Vagina (tissue), 2 donors: ENCODE results near the gene CLMP.

Experiments
- POLR2A ChIP-seq, 2 donors: fragments of 450-650 bp; IDR thresholded peaks; one replicate each; pipeline ENCODE4 v1.6.1; 2017; ENCODE audit warnings: antibody characterized with exemption in 2 of 2, mild to moderate bottlenecking in 2 of 2, moderate library complexity in 2 of 2
- POLR2AphosphoS5 ChIP-seq, 2 donors: sonication (generic); formaldehyde crosslinking; IDR thresholded peaks; one replicate each; pipeline ENCODE4 v1.9.0; 2017; ENCODE audit warnings: antibody characterized with exemption in 2 of 2, mild to moderate bottlenecking in 2 of 2, low read depth in 1 of 2; ENCODE audit not compliant: insufficient read depth in 1 of 2
- TF ChIP-seq, protein P1 (sequence below), 3 experiments: fragments of 450-650 bp in 2 of 3; fragments of 200-600 bp in 1 of 3; sonication (generic) in 1 of 3; IDR thresholded peaks; one replicate each; pipeline ENCODE4 v1.5.1; 2017 to 2019; ENCODE audit warnings: antibody characterized with exemption in 3 of 3, mild to moderate bottlenecking in 2 of 3, moderate library complexity in 2 of 3

DNA sequence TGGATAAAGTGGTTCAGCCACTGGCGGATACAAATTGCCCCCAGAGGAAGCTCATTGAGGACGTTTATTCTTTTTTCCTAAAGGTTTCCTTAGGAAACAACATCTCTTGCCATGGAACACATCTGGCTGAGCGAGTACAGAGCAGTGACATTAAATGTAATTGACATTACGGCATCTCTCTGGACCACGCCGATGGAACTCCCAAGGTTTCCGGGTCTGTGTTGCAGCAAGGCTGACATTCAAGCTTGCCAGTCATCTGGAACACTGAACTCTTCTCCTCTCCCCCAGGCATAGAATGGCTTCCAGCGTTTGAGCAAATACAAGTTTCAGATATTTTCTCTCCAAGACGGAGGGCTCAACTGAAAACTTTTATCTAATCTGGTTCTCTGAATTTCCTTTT, 42.1 kb downstream of the CLMP start:
- TF ChIP-seq, protein P1, sequence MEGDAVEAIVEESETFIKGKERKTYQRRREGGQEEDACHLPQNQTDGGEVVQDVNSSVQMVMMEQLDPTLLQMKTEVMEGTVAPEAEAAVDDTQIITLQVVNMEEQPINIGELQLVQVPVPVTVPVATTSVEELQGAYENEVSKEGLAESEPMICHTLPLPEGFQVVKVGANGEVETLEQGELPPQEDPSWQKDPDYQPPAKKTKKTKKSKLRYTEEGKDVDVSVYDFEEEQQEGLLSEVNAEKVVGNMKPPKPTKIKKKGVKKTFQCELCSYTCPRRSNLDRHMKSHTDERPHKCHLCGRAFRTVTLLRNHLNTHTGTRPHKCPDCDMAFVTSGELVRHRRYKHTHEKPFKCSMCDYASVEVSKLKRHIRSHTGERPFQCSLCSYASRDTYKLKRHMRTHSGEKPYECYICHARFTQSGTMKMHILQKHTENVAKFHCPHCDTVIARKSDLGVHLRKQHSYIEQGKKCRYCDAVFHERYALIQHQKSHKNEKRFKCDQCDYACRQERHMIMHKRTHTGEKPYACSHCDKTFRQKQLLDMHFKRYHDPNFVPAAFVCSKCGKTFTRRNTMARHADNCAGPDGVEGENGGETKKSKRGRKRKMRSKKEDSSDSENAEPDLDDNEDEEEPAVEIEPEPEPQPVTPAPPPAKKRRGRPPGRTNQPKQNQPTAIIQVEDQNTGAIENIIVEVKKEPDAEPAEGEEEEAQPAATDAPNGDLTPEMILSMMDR (IDR thresholded peaks at IDR 0.05): no peak
- TF ChIP-seq POLR2AphosphoS5 (IDR thresholded peaks at IDR 0.05; ENCODE audit: insufficient read depth in 1 of 2, low read depth in 1 of 2) (no peak), POLR2A (IDR thresholded peaks at IDR 0.05) (no peak)
